HG03469 (cell line): ENCODE results near the gene MYO18A.

Experiments
- ATAC-seq: cut with Tn5 transposase; IDR thresholded peaks from one replicate; pipeline ENCODE4 v1.9.1; 2021; ENCODE audit warnings: mild to moderate bottlenecking, moderate library complexity, moderate number of reproducible peaks; ENCODE audit not compliant: unreplicated experiment

The MYO18A gene

DNA sequence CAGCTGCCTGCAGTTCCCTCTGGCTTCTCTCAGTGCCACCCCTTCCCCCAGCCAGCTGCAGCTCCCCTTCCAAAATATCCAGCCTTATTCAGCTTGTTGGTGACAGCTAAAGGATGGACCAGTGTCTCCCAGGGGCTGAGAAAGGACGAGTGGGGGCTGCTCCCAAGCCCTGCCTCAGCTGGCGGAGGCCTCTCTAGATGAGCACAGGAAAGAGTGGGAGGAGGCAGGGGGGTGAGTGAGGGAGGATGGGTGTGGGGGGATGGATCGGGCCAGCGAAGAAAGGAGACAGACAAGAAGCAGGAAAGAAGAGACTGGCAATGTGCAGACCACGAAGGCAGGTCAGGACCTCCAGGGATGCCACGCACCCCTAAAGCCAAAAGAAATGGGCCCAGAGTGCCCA, 119.7 kb downstream of the MYO18A start:
- no peak for ATAC-seq

DNA sequence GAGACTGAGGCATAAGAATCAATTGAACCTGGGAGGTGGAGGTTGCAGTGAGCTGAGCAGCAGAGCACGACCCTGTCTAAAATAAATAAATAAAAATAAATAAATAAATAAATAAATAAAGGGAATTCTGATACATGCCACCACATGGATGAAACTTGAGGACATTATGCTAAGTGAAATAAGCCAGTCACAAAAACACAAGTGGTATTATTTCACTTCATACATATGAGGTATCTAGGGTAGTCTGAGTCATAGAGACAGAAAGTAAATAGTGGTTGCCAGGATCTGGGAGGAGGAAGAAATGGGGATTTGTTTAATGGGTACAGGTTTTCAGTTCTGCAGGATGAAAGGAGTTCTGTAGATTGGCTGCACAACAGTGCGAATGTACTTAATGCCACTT, 120.9 kb downstream of the MYO18A start:
- ATAC-seq = no peak

GRCh38 chr17:29058391-29058790, 121.8 kb downstream of the MYO18A start:
- no peak for ATAC-seq

- ATAC-seq = no peak
Observed at GRCh38 chr17:29057361-29057760, 122.8 kb downstream of the MYO18A start.

GRCh38 chr17:29054835-29055234, 125.4 kb downstream of the MYO18A start:
- no peak for ATAC-seq

- ATAC-seq = no peak
Observed at GRCh38 chr17:29051731-29052130, 128.5 kb downstream of the MYO18A start.

GRCh38 chr17:29051194-29051593, 129.0 kb downstream of the MYO18A start:
- ATAC-seq = no peak

GRCh38 chr17:29050176-29050575, 130.0 kb downstream of the MYO18A start:
- ATAC-seq = no peak

- ATAC-seq = no peak
Observed at GRCh38 chr17:29049541-29050145, 130.6 kb downstream of the MYO18A start.

- no peak for ATAC-seq
Observed at GRCh38 chr17:29048440-29049368, 131.5 kb downstream of the MYO18A start.

DNA sequence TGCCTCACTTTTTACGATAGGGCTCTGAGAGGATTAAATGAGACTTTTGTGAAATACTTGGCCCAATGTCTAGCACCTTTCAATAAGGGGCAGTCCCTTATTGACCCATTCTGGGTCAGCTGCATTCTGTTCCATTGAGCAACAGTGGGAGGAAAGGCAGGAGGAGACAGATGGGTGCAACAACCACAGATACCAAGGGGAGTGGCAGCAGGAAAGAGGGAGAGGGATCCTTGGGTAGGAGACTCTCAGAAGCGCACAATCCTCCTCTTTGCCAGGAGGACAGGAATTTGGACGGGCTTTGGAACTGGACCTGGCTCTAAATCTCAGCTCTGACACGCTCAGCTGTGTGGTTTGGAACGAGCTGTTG, 133.7 kb downstream of the MYO18A start:
- ATAC-seq = no peak

GRCh38 chr17:29045734-29046472, 134.3 kb downstream of the MYO18A start:
- ATAC-seq = no peak

DNA sequence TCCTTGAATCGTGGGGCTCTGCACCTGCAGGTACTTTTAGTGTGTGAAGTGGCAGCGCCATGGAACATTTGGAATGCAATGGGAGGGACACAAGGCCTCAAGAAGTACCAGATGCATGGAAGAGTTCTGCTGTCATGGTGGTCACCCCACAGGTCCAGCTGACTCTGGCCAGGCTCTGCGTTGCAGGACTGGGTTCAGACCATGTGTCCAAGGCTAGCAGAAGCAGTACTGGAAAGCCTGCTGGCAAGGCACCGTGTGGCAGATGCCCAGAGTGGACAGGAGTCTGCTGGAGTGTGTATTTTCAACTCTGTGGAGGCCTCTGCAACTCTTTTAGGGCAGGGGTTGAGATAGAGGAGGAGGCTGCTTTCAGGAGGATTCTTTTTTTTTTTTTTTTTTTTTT, 135.2 kb downstream of the MYO18A start:
- no peak for ATAC-seq

DNA sequence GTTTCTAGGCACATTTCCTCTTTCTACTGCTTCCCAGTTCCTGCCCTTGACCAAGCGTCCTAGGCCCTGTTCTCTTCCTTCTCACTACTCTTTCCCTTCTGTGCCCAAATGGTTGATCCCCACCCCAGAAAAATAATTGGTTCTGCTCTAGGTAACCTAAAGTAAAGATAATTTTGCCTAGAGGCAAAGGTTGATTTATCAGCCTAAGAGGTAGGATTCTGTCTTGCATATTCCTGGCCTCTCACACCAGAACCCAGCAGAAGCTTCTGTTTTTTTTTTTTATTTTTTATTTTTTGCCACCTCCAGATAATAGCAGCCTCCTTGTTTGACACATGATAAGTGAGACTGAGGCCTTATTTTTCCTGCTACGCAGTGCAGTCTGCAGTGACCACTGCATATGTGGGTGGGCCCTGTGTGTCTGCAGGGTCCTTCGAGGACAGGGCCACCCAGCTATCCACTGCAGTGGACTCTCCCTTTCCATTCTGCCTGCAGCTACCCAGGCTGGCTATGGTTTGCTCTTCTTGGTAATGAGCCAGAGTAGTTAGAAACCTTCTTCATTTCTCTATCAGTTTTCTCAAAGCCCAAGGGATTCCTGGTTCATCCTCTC, 136.6 kb downstream of the MYO18A start:
- ATAC-seq = no peak

GRCh38 chr17:29042679-29043538, 137.3 kb downstream of the MYO18A start, which contains the start of gene PIPOX:
Gene PIPOX, plus strand, starts transcription at chr17:29043141. Its CDS starts 85 bp downstream, at chr17:29043226.
- no peak for ATAC-seq

DNA sequence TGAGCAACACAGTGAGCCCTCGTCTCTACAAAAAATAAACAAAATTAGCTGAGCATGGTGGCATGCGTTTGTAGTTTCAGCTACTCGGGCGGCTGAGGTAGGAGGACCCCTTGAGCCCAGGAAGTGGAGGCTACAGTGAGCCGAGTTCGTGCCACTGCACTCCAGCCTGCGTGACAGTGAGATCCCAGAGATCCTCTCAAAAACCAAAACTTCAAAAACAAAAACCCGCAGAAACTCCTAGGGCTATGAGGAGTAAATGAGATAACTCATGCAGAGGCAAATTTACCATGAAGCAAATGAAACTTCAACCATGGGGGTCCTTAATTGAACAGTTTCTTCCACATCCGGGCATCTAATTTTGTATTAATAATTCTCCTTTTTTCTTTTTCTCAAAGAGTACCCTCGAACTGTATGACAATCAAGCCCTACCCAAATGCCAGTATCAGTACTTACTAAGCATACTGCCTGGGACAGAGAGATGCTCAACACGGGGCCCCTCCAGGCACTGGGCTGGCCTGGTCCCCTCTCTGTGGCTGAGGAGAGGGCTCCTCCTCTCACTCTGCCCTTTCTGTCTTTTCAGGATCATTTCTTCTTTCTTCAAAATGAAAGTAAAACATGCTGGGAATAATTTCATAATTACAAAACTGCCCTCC, 138.0 kb downstream of the MYO18A start:
- no peak for ATAC-seq

GRCh38 chr17:29041571-29041970, 138.6 kb downstream of the MYO18A start:
- no peak for ATAC-seq

GRCh38 chr17:29041091-29041490, 139.1 kb downstream of the MYO18A start:
- ATAC-seq = no peak

GRCh38 chr17:29039764-29040598, 140.2 kb downstream of the MYO18A start:
- no peak for ATAC-seq
